Ramos (cell line): Measurements from ENCODE around the gene IFNA4.
"Not testable (repeated sequence)": the region's sequence is repeated elsewhere in the genome, so short reads cannot be mapped to it uniquely, and the experiment has no call there.

Experiments
- in situ Hi-C: fragments of 300-500 bp; cut with MboI; formaldehyde crosslinking; loops from one replicate; pipeline ENCODE4 v1.14.3; 2022; ENCODE audit warnings: low sequenced_read_pairs; ENCODE audit not compliant: unreplicated experiment

The IFNA4 gene

DNA sequence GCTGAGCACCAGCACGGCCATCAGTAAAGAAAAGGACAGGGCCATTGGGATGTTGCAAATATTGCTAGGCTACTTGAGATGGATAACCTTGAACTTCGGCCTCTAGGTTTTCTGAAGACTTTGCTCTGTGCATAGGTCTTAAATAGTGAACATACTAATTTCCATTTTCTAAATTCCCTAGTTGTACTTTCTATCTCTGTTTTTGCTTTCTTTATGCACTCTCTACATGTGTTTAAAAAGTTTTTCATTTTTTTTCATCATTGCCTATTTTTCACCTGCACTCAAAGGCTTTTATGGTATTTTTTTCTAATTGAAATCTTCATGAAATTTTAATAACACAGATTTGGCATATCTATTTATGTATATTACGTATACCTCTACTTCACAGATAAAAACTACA lies at the start of gene IFNA4:
IFNA4 (minus strand) TSS at position 101 of the 400 bp plus-strand sequence; CDS start at position 45, 56 bp downstream.
- in situ Hi-C loops, result not testable (repeated sequence)

GRCh38 chr9:21236360-21236714 lies 49.0 kb upstream of the IFNA4 start:
- in situ Hi-C loops, result not testable (repeated sequence)

- in situ Hi-C loops, result not testable (repeated sequence)
Measured at GRCh38 chr9:21235468-21236359, 48.3 kb upstream of the IFNA4 start.

GRCh38 chr9:21234153-21234687 lies 46.8 kb upstream of the IFNA4 start:
- in situ Hi-C loops, result no loop called here

DNA sequence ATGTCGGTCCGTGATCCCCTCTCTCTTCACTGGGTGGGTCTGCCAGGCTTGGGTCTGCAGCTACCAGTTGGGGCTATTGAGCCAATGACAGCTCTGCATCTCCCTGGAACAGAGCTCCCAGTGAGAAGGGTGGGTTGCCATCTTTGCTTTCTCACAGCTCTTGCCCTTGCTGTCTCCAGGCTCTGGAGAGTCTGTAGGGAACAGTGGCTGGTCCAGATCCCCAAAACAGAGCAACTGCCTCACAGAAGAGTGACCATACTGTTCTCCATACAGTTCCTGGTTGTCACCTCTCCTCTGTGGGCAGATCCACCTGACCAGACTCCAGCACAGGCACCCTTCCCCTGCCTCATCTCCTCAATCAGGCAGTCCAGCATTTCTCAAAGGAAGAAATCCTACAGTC lies 45.9 kb upstream of the IFNA4 start:
- in situ Hi-C loops, result no loop called here

GRCh38 chr9:21228122-21228521 lies 40.7 kb upstream of the IFNA4 start, which contains the start of gene IFNA17:
Gene IFNA17 (minus strand): TSS chr9:21228222. CDS start chr9:21228173, 49 bp downstream.
- in situ Hi-C loops, result no loop called here

DNA sequence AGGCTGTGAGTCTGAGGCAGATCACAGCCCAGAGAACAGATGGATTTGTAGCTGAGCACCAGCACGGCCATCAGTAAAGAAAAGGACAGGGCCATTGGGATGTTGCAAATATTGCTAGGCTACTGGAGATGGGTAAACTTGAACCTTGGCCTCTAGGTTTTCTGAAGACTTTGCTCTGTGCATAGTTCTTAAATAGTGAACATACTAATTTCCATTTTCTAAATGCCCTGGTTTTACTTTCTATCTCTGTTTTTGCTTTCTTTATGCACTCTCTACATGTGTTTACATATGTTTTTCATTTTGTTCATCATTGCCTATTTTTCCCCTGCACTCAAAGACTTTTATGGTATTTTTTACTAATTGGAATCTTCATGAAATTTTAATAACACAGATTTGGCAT lies 29.8 kb upstream of the IFNA4 start, which contains the start of gene IFNA16:
IFNA16 (minus strand) TSS at position 101 of the 400 bp plus-strand sequence; CDS start at position 95, 6 bp downstream.
- in situ Hi-C loops, result not testable (repeated sequence)

DNA sequence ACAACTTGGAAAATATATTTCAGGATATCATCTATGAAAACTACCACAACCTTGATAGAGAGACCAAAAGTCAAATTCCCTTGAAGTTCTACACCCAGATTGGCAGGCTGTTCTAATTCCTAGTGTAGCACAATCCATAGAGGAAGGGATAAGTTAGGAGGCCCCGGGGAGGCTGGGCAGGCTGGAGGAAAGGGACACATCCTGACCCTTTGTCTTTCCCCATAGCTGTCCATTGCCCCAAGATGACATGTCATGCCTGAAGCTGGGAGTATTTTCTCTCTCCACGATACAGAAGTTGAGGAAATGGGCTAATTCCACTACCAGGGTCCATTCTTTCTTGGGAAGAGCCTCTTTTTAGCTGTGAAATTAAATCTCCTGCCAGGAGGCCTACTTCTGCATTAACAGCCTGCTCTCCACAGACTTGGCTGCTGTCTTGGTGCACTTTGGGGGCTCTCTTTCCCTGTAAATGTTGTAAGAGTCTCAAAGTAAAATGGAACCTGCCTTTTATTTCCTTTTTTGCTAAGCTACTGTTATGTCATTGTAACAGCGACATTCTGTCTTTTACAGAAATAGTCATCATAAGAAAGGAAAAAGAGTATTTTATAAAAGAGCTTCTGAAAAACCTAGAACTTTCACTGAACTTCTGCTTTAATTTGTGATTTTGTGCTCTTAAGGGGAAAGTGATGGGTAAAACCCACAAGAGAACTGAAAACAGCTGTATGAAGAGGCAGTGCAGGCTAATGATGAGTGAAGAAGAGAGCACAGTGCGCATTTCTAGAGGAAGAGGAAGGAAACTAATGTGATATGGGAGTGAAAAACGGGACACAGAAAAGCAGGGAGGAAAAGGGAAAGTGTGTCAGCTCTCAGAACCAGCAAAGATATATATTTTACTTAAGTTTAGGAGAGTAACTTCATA lies 26.3 kb upstream of the IFNA4 start:
- in situ Hi-C loops, result not testable (repeated sequence)

DNA sequence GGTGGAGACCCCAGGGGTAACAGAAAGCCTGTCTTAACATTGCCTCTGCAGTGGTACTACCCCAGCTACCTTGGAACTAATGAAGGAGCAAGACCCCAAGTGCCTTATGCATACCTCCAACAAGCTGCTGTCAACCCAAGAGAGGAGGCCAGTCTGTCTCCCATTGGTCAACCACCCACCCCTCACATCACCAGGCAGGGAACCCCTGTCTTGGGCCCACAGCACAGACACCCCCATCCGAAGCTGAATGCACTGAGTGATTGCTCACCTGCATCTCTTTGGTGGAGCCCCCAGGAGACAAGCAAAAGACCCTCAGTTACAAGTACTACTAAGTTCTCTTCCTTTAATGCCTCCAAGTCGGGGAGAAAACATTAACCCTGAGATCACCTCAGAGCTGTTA lies 24.8 kb upstream of the IFNA4 start:
- in situ Hi-C loops, result not testable (repeated sequence)

GRCh38 chr9:21210782-21211181 lies 23.4 kb upstream of the IFNA4 start:
- in situ Hi-C loops, result not testable (repeated sequence)

GRCh38 chr9:21210311-21210710 lies 22.9 kb upstream of the IFNA4 start:
- in situ Hi-C loops, result no loop called here

- in situ Hi-C loops, result not testable (repeated sequence)
Measured at GRCh38 chr9:21207043-21207442, 19.7 kb upstream of the IFNA4 start, which contains the start of gene IFNA10. Gene IFNA10 (minus strand): TSS chr9:21207143. CDS start chr9:21207097, 46 bp downstream.

GRCh38 chr9:21205204-21205603 lies 17.8 kb upstream of the IFNA4 start:
- in situ Hi-C loops, result no loop called here

GRCh38 chr9:21202105-21202504 lies 14.7 kb upstream of the IFNA4 start, which contains the start of gene IFNA7:
Gene IFNA7 (minus strand): TSS chr9:21202205. CDS start chr9:21202165, 40 bp downstream.
- in situ Hi-C loops, result not testable (repeated sequence)

DNA sequence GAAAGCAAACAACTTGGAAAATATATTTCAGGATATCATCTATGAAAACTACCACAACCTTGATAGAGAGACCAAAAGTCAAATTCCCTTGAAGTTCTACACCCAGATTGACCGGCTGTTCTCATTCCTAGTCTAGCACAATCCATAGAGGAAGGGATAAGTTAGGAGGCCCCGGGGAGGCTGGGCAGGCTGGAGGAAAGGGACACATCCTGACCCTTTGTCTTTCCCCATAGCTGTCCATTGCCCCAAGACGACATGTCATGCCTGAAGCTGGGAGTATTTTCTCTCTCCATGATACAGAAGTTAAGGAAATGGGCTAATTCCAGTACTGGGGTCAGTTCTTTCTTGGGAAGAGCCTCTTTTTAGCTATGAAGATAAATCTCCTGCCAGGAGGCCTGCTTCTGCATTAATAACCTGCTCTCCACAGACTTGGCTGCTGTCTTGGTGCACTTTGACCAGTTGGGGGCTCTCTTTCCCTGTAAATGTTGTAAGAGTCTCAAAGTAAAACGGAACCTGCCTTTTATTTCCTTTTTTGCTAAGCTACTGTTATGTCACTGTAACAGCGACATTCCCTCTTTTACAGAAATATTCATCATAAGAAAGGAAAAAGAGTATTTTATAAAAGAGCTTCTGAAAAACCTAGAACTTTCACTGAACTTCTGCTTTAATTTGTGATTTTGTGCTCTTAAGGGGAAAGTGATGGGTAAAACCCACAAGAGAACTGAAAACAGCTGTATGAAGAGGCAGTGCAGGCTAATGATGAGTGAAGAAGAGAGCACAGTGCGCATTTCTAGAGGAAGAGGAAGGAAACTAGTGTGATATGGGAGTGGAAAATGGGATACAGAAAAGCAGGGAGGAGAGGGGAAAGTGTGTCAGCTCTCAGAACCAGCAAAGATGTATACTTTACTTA lies 7.7 kb upstream of the IFNA4 start:
- in situ Hi-C loops, result not testable (repeated sequence)

GRCh38 chr9:21182810-21183736 lies 4.3 kb downstream of the IFNA4 start:
- in situ Hi-C loops, result not testable (repeated sequence)

DNA sequence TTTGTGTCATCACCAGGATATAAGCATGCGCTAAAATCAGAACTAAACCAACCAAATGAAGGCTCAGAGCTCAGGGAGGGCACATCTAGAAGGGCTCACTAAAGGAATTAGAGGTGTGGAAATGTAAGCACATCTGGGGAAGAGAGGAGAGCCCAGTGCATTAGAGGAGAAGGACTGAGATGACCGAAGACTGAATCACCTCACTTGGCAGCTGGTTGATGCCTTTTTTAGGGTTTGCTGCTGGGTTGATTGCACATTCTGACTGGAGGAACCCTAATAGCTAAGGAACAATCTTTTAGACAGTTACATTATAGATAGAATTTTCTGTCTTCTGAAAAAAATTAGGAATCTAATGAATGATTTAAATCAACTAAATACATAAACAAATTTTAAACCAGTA lies 12.7 kb downstream of the IFNA4 start:
- in situ Hi-C loops, result no loop called here

DNA sequence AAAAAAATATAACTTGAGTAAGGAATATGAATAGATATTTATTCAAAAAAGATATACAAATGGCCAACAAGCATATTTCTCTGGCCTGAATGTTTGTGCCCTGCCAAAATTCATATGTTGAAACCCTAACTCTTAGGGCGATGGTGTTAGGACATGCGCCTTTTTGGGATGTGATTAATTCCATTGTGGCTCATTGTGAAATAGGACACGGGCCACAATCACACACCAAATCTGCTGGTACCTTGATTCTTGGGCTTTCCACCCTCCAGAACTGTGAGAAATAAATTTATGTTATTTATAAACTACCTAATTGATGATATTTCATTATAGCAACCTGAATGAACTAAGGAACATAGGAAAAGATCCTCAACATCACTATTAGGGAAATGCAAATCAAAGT lies 15.2 kb downstream of the IFNA4 start:
- in situ Hi-C loops, result no loop called here
